Chondrocyte (in vitro differentiated cells): ENCODE data around the gene TRIM7. TPM values are rescaled to one million over a fixed set of nuclear protein-coding genes. Genes with fewer than 3 reads are reported as not detected.
"Not testable (repeated sequence)": the region's sequence is repeated elsewhere in the genome, so short reads cannot be mapped to it uniquely, and the experiment has no call there.

Experiments
- DNase-seq: peaks from one replicate; pipeline ENCODE4 v3.0.0; 2021; ENCODE audit warnings: mixed read lengths, low spot score
- H3K27ac Mint-ChIP-seq: one replicate; pipeline ENCODE4 v1.8.0; 2021; ENCODE audit warnings: mild to moderate bottlenecking, moderate library complexity, mixed read lengths; ENCODE audit not compliant: unreplicated experiment
- H3K27me3 Mint-ChIP-seq: 2 replicates; pipeline ENCODE4 v1.8.0; 2021; ENCODE audit warnings: low read depth, mixed read lengths
- H3K36me3 Mint-ChIP-seq: 2 replicates; pipeline ENCODE4 v1.8.0; 2021; ENCODE audit warnings: low read depth, mixed read lengths
- H3K4me1 Mint-ChIP-seq: 2 replicates; pipeline ENCODE4 v1.8.0; 2021; ENCODE audit warnings: low read depth, mild to moderate bottlenecking, mixed read lengths
- H3K4me3 Mint-ChIP-seq: one replicate; pipeline ENCODE4 v1.8.0; 2021; ENCODE audit warnings: mild to moderate bottlenecking, moderate library complexity, mixed read lengths; ENCODE audit not compliant: unreplicated experiment
- H3K9me3 Mint-ChIP-seq: 2 replicates; pipeline ENCODE4 v1.8.0; 2021; ENCODE audit warnings: low read depth, mixed read lengths
- CTCF ChIP-seq: fragments of 200-600 bp; sonication (generic); IDR thresholded peaks from 2 replicates; pipeline ENCODE4 v1.5.0; 2021; ENCODE audit warnings: antibody characterized with exemption, mild to moderate bottlenecking, moderate library complexity
- total RNA-seq: library from RNA; stranded (reverse); gene quantifications from 3 replicates; pipeline ENCODE4 v1.2.1, GENCODE V29; 2021

Gene TRIM7
- total RNA-seq, 1 donor from 2014 or later = 5.7 TPM

GRCh38 chr5:181163487-181164075 lies 41.4 kb downstream of the TRIM7 start:
- no peaks in the 10 kb centered on the region for H3K36me3 Mint-ChIP-seq
- peaks cover 17% of the 10 kb centered on the region for H3K4me1 Mint-ChIP-seq
- H3K4me3 Mint-ChIP-seq = no peak overlapping the region

GRCh38 chr5:181161534-181162175 lies 43.3 kb downstream of the TRIM7 start:
- no peaks in the 10 kb centered on the region for H3K36me3 Mint-ChIP-seq
- H3K9me3 Mint-ChIP-seq = no peaks in the 10 kb centered on the region
- peaks cover 11% of the 10 kb centered on the region for H3K4me1 Mint-ChIP-seq
- H3K4me3 Mint-ChIP-seq = peak overlapping the region; percentile 60
- DNase-seq = no peak
- peaks cover 15% of the 10 kb centered on the region for H3K27me3 Mint-ChIP-seq
- no peak for TF ChIP-seq CTCF
- peak overlapping the region; percentile 89 for H3K27ac Mint-ChIP-seq

More at GRCh38 chr5:181163487-181164075, 41.4 kb downstream of the TRIM7 start:
- Mint-ChIP-seq H3K27ac (no peak overlapping the region), H3K9me3 (no peaks in the 10 kb centered on the region), H3K27me3 (peaks cover 13% of the 10 kb centered on the region)
- DNase-seq = no peak
- no peak for TF ChIP-seq CTCF

GRCh38 chr5:181160755-181161533 lies 44.1 kb downstream of the TRIM7 start:
- Mint-ChIP-seq H3K27me3 (peaks cover 19% of the 10 kb centered on the region), H3K27ac (peak overlapping the region; percentile 89), H3K4me3 (peak overlapping the region; percentile 60), H3K4me1 (peaks cover 11% of the 10 kb centered on the region)
- H3K36me3 Mint-ChIP-seq, DNase-seq, H3K9me3 Mint-ChIP-seq: not testable (repeated sequence)

GRCh38 chr5:181160152-181160754 lies 44.7 kb downstream of the TRIM7 start:
- peak overlapping the region; percentile 74 for H3K27ac Mint-ChIP-seq
- peaks cover 16% of the 10 kb centered on the region for H3K27me3 Mint-ChIP-seq
- H3K36me3 Mint-ChIP-seq = no peaks in the 10 kb centered on the region
- H3K4me3 Mint-ChIP-seq = peak overlapping the region; percentile 55
- no peak for TF ChIP-seq CTCF
- H3K9me3 Mint-ChIP-seq = no peaks in the 10 kb centered on the region
- peaks cover 11% of the 10 kb centered on the region for H3K4me1 Mint-ChIP-seq
- no peak for DNase-seq

GRCh38 chr5:181159286-181160151 lies 45.5 kb downstream of the TRIM7 start:
- Mint-ChIP-seq H3K27ac (peak overlapping the region; percentile 66), H3K4me1 (peaks cover 11% of the 10 kb centered on the region), H3K27me3 (peaks cover 16% of the 10 kb centered on the region), H3K9me3 (no peaks in the 10 kb centered on the region), H3K36me3 (no peaks in the 10 kb centered on the region), H3K4me3 (peak overlapping the region; percentile 52)
- DNase-seq = no peak
- TF ChIP-seq CTCF = peak; percentile 92
